ENCODE measurements around the gene ADNP.

DNA sequence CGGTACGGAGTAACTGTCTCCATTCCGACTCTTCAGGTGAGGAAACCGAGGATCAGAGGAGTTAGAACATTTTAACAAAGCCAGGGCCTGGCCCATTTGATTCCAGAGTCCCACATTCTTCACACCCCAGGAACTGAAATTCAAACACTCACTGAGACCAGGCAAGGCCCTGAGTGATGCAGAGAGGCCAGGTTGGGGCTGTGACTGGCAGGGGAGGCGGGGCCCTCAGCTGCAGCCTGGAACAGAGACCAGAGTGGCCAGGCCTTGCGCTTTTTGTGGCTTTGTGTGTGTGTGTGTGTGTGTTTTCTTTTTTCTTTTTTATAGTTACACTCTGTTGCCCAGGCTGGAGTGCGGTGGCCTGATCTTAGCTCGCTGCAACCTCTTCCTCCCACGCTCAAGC, 79.2 kb downstream of the ADNP start:
- TF ChIP-seq, protein P1, sequence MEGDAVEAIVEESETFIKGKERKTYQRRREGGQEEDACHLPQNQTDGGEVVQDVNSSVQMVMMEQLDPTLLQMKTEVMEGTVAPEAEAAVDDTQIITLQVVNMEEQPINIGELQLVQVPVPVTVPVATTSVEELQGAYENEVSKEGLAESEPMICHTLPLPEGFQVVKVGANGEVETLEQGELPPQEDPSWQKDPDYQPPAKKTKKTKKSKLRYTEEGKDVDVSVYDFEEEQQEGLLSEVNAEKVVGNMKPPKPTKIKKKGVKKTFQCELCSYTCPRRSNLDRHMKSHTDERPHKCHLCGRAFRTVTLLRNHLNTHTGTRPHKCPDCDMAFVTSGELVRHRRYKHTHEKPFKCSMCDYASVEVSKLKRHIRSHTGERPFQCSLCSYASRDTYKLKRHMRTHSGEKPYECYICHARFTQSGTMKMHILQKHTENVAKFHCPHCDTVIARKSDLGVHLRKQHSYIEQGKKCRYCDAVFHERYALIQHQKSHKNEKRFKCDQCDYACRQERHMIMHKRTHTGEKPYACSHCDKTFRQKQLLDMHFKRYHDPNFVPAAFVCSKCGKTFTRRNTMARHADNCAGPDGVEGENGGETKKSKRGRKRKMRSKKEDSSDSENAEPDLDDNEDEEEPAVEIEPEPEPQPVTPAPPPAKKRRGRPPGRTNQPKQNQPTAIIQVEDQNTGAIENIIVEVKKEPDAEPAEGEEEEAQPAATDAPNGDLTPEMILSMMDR (conservative IDR thresholded peaks at IDR 0.05), result no peak
- TF ChIP-seq ZFX (IDR thresholded peaks at IDR 0.05), result no peak

Measured in C4-2B (cell line).